A673 (cell line): ENCODE results near the gene DSCAML1. TPM values are rescaled to one million over a fixed set of nuclear protein-coding genes. Genes with fewer than 3 reads are reported as not detected.

Experiments
- BruUV-seq: library from RNA; stranded (reverse); fragments of 400-500 nt; replicated peaks from 2 replicates; lab custom pipeline; 2021; lab: Mats Ljungman, UMichigan
- CTCF ChIA-PET: fragments of 300-600 bp; sonication (Branson Sonifier 250); formaldehyde crosslinking; loops from one replicate; lab custom pipeline; 2022; ENCODE audit warnings: antibody characterized with exemption; lab: Charles Lee
- POLR2A ChIA-PET: fragments of 300-600 bp; sonication (Branson Sonifier 250); formaldehyde crosslinking; loops from one replicate; lab custom pipeline; 2022; ENCODE audit warnings: antibody characterized with exemption; ENCODE audit not compliant: low non-redundant PET; lab: Charles Lee
- DNase-seq: peaks from one replicate; pipeline ENCODE4 v3.0.0-alpha.2; 2015; ENCODE audit warnings: low spot score
- H3K27ac ChIP-seq: fragments of 200-600 bp; sonication (generic); 2 replicates; pipeline ENCODE4 v1.5.1; 2016; ENCODE audit warnings: mixed run types, low read depth, mild to moderate bottlenecking, mixed read lengths, antibody characterized with exemption, low read length; ENCODE audit not compliant: poor library complexity, severe bottlenecking
- H3K27me3 ChIP-seq: fragments of 200-600 bp; sonication (generic); replicated peaks from 2 replicates; pipeline ENCODE4 v1.6.1; 2017; ENCODE audit warnings: mixed run types, low read depth, mild to moderate bottlenecking, mixed read lengths, antibody characterized with exemption, low read length; ENCODE audit not compliant: insufficient read depth, poor library complexity
- H3K36me3 ChIP-seq: fragments of 200-600 bp; sonication (generic); 2 replicates; pipeline ENCODE4 v1.6.1; 2016; ENCODE audit warnings: mixed run types, mild to moderate bottlenecking, mixed read lengths, antibody characterized with exemption, low read length; ENCODE audit not compliant: insufficient read depth, poor library complexity, severe bottlenecking
- H3K4me1 ChIP-seq: fragments of 200-600 bp; sonication (generic); 2 replicates; pipeline ENCODE4 v1.6.1; 2017; ENCODE audit warnings: mixed run types, mild to moderate bottlenecking, mixed read lengths, antibody characterized with exemption, low read length; ENCODE audit not compliant: insufficient read depth, poor library complexity, severe bottlenecking
- H3K4me3 ChIP-seq: fragments of 200-600 bp; sonication (generic); 2 replicates; pipeline ENCODE4 v1.5.1; 2016; ENCODE audit warnings: low read depth, mixed run types, mild to moderate bottlenecking, mixed read lengths, low read length; ENCODE audit not compliant: poor library complexity, severe bottlenecking
- H3K9me3 ChIP-seq: fragments of 200-600 bp; sonication (generic); 2 replicates; pipeline ENCODE4 v1.6.1; 2016; ENCODE audit warnings: mixed run types, low read depth, mild to moderate bottlenecking, mixed read lengths, antibody characterized with exemption, low read length; ENCODE audit not compliant: poor library complexity, severe bottlenecking
- CTCF ChIP-seq: fragments of 300-800, 200-600 bp; sonication (generic); conservative IDR thresholded peaks from 2 replicates; pipeline ENCODE4 v1.5.1; 2017; ENCODE audit warnings: low read depth, mild to moderate bottlenecking, antibody characterized with exemption, low read length, moderate library complexity, mixed read lengths
- EZH2 ChIP-seq: fragments of 200-600 bp; sonication (generic); IDR thresholded peaks from 2 replicates; pipeline ENCODE4 v1.6.1; 2017; ENCODE audit warnings: borderline replicate concordance, low read depth, mild to moderate bottlenecking, mixed read lengths, antibody characterized with exemption, low read length; ENCODE audit not compliant: poor library complexity, severe bottlenecking
- intact Hi-C: fragments of 100-400 bp; cut with micrococcal nuclease; formaldehyde crosslinking; loops from one replicate; pipeline ENCODE4 v1.10.0; 2022; ENCODE audit not compliant: unreplicated experiment
- total RNA-seq: library from RNA; stranded (reverse); gene quantifications from 2 replicates; pipeline ENCODE4 v1.2.3, GENCODE V29; 2021

DSCAML1 gene
- total RNA-seq, 1 experiment from 2014 or later, result not detected

- POLR2A ChIA-PET, result no interaction called here
- BruUV-seq, result no TSS peak
Observed at GRCh38 chr11:117827521-117828511, 30.8 kb upstream of the DSCAML1 start.

GRCh38 chr11:117826832-117827231 lies 29.8 kb upstream of the DSCAML1 start:
- BruUV-seq, result no TSS peak
- no peak for TF ChIP-seq CTCF
- no peak for TF ChIP-seq EZH2
- ChIA-PET CTCF (no interaction called here), POLR2A (no interaction called here)
- no peak overlapping the region for H3K4me3 ChIP-seq
- no peak for DNase-seq
- intact Hi-C loops, result no loop called here
- no peaks in the 10 kb centered on the region for H3K27me3 ChIP-seq
- no peaks in the 10 kb centered on the region for H3K9me3 ChIP-seq
- H3K27ac ChIP-seq, result no peak overlapping the region
- no peaks in the 10 kb centered on the region for H3K4me1 ChIP-seq
- H3K36me3 ChIP-seq, result no peaks in the 10 kb centered on the region

More at GRCh38 chr11:117827521-117828511, 30.8 kb upstream of the DSCAML1 start:
- Histone ChIP-seq H3K9me3 (no peaks in the 10 kb centered on the region), H3K36me3 (no peaks in the 10 kb centered on the region), H3K4me1 (no peaks in the 10 kb centered on the region), H3K27me3 (no peaks in the 10 kb centered on the region), H3K27ac (no peak overlapping the region), H3K4me3 (no peak overlapping the region)
- intact Hi-C loops, result no loop called here
- CTCF ChIA-PET, result no interaction called here
- DNase-seq, result no peak
- no peak for TF ChIP-seq EZH2
- no peak for TF ChIP-seq CTCF

DNA sequence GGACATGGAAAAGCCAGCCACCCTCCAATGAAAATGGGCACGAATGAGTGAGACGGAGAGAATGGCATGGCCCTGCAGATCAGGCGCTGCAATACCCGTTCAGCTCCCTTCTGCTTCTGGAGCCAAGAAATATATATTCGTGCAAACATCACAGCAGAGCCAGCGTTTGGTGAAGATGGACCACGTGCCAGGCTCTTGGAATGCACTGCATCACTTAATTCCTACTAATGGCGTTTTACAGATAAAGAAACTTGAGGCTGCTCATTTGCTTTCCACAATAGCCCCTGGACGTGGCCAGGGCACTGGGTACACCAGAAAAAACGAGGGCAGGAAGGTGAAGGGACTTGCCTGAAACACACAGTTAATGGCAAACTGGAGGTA lies 29.2 kb upstream of the DSCAML1 start:
- intact Hi-C loops, result no loop called here
- Histone ChIP-seq H3K4me1 (no peaks in the 10 kb centered on the region), H3K27me3 (no peaks in the 10 kb centered on the region), H3K27ac (no peak overlapping the region), H3K36me3 (no peaks in the 10 kb centered on the region), H3K9me3 (no peaks in the 10 kb centered on the region), H3K4me3 (no peak overlapping the region)
- POLR2A ChIA-PET, result no interaction called here
- TF ChIP-seq CTCF, result no peak
- no peak for TF ChIP-seq EZH2
- BruUV-seq, result no TSS peak
- CTCF ChIA-PET, result no interaction called here
- DNase-seq, result no peak
